ENCODE data around the gene TSKU. TPM values are rescaled to one million over a fixed set of nuclear protein-coding genes. Genes with fewer than 3 reads are reported as not detected.

TSKU gene
- total RNA-seq, 2 donors from 2014 or later = 18.7 to 46.6 TPM

- Histone ChIP-seq H3K36me3 (no peaks in the 10 kb centered on the region), H3K4me3 (no peak overlapping the region), H3K27ac (no peak overlapping the region), H3K4me1 (peaks cover 0 to 34% of the 10 kb centered on the region in 2 donors), H3K9me3 (no peaks in the 10 kb centered on the region), H3K27me3 (no peaks in the 10 kb centered on the region)
- TF ChIP-seq CTCF (IDR thresholded peaks at IDR 0.05) = no peak
- no peak for DNase-seq (ENCODE audit: low spot score)
Measured at GRCh38 chr11:76761718-76762355, 21.3 kb upstream of the TSKU start.

- no peaks in the 10 kb centered on the region for H3K36me3 ChIP-seq
- peaks cover 0 to 34% of the 10 kb centered on the region in 2 donors for H3K4me1 ChIP-seq
- no peak overlapping the region for H3K4me3 ChIP-seq
- no peak for DNase-seq (ENCODE audit: low spot score)
- no peak for TF ChIP-seq CTCF (IDR thresholded peaks at IDR 0.05)
- H3K27me3 ChIP-seq = no peaks in the 10 kb centered on the region
- H3K27ac ChIP-seq = no peak overlapping the region
- H3K9me3 ChIP-seq = no peaks in the 10 kb centered on the region
Measured at GRCh38 chr11:76762356-76762752, 20.8 kb upstream of the TSKU start.

GRCh38 chr11:76762867-76763572 is 20.1 kb upstream of the TSKU start:
- DNase-seq (ENCODE audit: low spot score) = no peak
- Histone ChIP-seq H3K4me3 (no peak overlapping the region), H3K27me3 (no peaks in the 10 kb centered on the region), H3K27ac (peak overlapping the region in 1 of 2 donors; percentile 3), H3K4me1 (peaks cover 0 to 41% of the 10 kb centered on the region in 2 donors), H3K9me3 (no peaks in the 10 kb centered on the region), H3K36me3 (no peaks in the 10 kb centered on the region)
- no peak for TF ChIP-seq CTCF (IDR thresholded peaks at IDR 0.05)

GRCh38 chr11:76763573-76764346 is 19.4 kb upstream of the TSKU start:
- Histone ChIP-seq H3K4me1 (peaks cover 0 to 48% of the 10 kb centered on the region in 2 donors), H3K27me3 (no peaks in the 10 kb centered on the region), H3K4me3 (no peak overlapping the region), H3K9me3 (no peaks in the 10 kb centered on the region), H3K27ac (peak overlapping the region in 1 of 2 donors; percentile 3), H3K36me3 (no peaks in the 10 kb centered on the region)
- TF ChIP-seq CTCF (IDR thresholded peaks at IDR 0.05) = no peak
- DNase-seq (ENCODE audit: low spot score) = no peak

- Histone ChIP-seq H3K27ac (no peak overlapping the region), H3K4me3 (no peak overlapping the region), H3K4me1 (peaks cover 0 to 61% of the 10 kb centered on the region in 2 donors), H3K36me3 (no peaks in the 10 kb centered on the region), H3K9me3 (no peaks in the 10 kb centered on the region), H3K27me3 (no peaks in the 10 kb centered on the region)
- TF ChIP-seq CTCF (IDR thresholded peaks at IDR 0.05) = no peak
- no peak for DNase-seq (ENCODE audit: low spot score)
Measured at GRCh38 chr11:76764941-76765665, 18.1 kb upstream of the TSKU start.

Data from right atrium auricular region (tissue), 2 donors.